Bronchial epithelial cell (primary cell): ENCODE results near the gene NES. TPM values are rescaled to one million over a fixed set of nuclear protein-coding genes. Genes with fewer than 3 reads are reported as not detected.

ENCODE experiments used
- DNase-seq: peaks from one replicate; pipeline ENCODE4 v3.0.0-alpha.2; 2010; ENCODE audit warnings: low read depth
- FAIRE-seq: peaks from 2 replicates; lab custom pipeline; 2011; peaks lifted over from hg19 to GRCh38; lab: Jason Lieb, UNC
- H3K27me3 ChIP-seq: 2 replicates; pipeline ENCODE4 v1.5.1; 2011; ENCODE audit warnings: low read length; ENCODE audit not compliant: control insufficient read depth, insufficient read depth
- H3K36me3 ChIP-seq: 2 replicates; pipeline ENCODE4 v1.5.1; 2011; ENCODE audit warnings: low read length; ENCODE audit not compliant: control insufficient read depth, insufficient read depth
- H3K4me3 ChIP-seq: 2 replicates; pipeline ENCODE4 v1.5.1; 2011; ENCODE audit warnings: mild to moderate bottlenecking, low read depth, low read length, control low read depth
- CTCF ChIP-seq: IDR thresholded peaks from 2 replicates; pipeline ENCODE4 v1.5.1; 2011; ENCODE audit warnings: mild to moderate bottlenecking, moderate library complexity, low read length, control low read depth, inconsistent platforms; ENCODE audit not compliant: insufficient read depth, severe bottlenecking
- total RNA-seq: library from RNA; depleted of rRNA; stranded (reverse); fragments of >200 nt; gene quantifications from 2 replicates; pipeline ENCODE4 v1.2.1, GENCODE V29; 2014

NES gene
- total RNA-seq, 1 donor from 2014 or later, result under 0.01 TPM

DNA sequence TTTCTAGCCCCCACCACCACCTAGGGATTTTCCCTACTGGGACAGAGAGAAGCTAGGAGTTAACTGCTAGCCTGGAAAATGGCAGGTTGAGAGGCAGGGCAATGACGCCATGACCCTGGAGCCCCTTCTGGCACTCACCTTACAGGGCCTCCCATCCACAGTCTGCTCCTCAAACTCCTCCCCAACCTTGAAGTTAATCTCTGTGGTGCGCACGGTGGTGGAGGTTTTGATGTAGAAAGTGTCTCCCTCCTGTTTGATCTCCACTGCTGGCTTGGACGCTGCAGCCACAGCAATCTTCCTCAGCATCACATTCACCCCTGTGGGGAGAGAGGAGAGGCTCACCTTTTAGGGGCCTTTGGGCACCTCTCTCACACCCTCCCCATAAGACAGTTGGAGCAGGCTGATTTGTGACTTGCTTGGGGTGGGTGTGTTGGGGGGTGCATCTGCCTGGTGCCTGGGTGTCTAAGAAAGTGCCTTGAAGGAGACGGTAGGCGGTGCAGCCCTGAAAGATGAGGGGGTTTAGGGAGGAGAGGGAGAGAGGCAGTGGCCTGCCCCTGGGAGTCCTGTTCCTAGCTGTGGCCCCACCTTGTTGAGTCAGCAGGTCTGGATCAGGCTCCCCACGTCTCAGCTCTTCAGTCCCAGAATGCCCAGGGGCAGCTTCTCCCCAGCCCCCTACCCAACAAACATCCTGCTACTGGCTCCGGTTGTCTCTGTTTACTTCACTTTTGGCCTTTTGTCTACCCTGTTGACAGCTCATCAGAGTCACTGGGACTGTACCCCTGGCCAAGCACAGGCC lies 23.7 kb upstream of the NES start:
- DNase-seq, result no peak
- TF ChIP-seq CTCF, result no peak

DNA sequence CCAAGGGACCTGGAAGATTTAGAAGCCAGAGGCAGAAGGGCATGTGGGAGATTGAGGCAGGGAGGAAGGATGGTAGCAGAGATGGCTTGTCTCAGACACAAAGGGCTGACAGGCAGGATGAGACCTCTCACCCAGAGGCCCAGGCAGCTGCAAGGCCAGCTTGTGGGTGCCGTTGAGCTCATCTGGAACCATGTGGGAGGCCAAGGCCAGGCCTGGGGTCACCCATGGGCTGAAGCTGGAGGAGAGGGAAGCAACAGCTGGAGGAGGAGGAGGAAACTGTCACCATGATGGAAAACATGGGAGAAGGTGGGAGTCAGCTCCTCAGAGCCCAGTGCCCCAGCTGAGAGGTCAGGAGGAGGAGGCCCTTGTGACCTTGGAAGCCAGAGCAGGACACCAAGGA lies 21.8 kb upstream of the NES start:
- no peak for DNase-seq
- no peak for FAIRE-seq
- Histone ChIP-seq H3K36me3 (peaks cover 21% of the 10 kb centered on the region), H3K4me3 (no peak overlapping the region), H3K27me3 (no peaks in the 10 kb centered on the region)
- no peak for TF ChIP-seq CTCF

More for the DNA sequence above, 23.7 kb upstream of the NES start:
- FAIRE-seq, result no peak
- Histone ChIP-seq H3K27me3 (no peaks in the 10 kb centered on the region), H3K36me3 (peaks cover 21% of the 10 kb centered on the region), H3K4me3 (no peak overlapping the region)

DNA sequence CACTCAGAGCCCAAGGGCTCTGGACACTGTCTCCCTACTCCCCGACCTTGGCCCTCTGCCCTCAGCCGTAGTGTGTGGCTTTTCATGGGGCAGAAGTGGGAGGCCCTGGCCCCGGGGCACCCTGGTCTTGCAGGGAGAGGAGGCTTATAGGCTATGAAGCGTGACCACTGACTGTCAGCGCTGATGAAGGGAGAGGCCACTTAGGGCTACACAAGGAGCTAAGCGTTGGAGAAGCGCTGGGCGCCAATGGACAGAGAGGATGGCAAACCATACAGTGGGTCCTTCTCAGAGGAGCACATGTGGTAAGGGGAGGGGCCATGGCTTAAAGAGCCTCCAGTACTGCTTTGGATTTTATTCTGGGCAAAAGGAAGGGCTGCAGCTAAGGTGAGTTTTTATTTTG lies 20.3 kb upstream of the NES start:
- Histone ChIP-seq H3K36me3 (peaks cover 19% of the 10 kb centered on the region), H3K27me3 (no peaks in the 10 kb centered on the region), H3K4me3 (no peak overlapping the region)
- no peak for TF ChIP-seq CTCF
- FAIRE-seq, result no peak
- no peak for DNase-seq

- Histone ChIP-seq H3K27me3 (no peaks in the 10 kb centered on the region), H3K4me3 (no peak overlapping the region), H3K36me3 (peaks cover 19% of the 10 kb centered on the region)
- no peak for FAIRE-seq
- DNase-seq, result no peak
- TF ChIP-seq CTCF, result no peak
Observed at GRCh38 chr1:156696755-156697154, 19.5 kb upstream of the NES start.

DNA sequence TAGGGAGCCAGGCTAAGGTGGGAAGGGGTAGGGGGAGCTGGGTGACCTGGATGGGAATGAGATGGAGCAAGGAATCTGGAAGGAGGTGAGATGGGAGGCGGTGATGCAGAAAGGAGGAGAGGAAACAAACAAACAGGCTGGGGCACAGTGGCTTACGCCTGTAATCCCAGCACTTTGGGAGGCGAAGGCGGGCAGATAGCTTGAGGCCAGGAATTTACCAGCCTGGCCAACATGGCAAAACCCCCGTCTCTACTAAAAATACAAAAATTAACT lies 17.4 kb upstream of the NES start:
- FAIRE-seq, result no peak
- peaks cover 4% of the 10 kb centered on the region for H3K36me3 ChIP-seq
- H3K27me3 ChIP-seq, result no peaks in the 10 kb centered on the region
- no peak overlapping the region for H3K4me3 ChIP-seq
- DNase-seq, result no peak
- no peak for TF ChIP-seq CTCF
